ENCODE data around the gene TTC34.

DNA sequence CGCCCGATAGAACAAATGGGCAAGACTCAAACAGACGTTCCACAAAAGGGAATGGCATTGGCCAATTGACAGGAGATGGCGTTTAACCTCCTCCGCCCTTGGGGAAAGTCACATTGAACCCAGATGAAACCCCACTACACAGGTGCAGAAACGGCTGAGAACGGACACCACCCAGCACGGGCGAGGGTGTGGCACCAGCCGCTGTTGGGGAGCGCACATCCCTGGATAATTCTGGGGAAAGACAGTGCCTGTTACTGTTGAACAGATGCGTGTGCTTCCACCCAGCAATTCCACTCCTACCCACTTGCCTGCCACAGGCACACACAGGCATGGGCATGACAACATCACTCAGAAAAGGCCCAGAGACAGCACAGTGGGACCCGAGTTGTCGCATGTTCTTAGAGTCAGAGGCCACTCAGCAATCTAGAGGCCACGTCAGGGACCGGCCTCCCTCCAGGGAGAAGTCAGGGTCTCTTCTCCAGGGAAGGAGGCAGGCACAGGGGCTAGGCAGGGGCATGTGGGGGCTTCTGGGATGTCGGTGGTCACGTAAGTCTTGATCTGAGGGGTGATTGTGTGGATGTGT lies 199.7 kb downstream of the TTC34 start:
- no peak for TF ChIP-seq POLR2AphosphoS5 (IDR thresholded peaks at IDR 0.05)
- TF ChIP-seq, protein P1, sequence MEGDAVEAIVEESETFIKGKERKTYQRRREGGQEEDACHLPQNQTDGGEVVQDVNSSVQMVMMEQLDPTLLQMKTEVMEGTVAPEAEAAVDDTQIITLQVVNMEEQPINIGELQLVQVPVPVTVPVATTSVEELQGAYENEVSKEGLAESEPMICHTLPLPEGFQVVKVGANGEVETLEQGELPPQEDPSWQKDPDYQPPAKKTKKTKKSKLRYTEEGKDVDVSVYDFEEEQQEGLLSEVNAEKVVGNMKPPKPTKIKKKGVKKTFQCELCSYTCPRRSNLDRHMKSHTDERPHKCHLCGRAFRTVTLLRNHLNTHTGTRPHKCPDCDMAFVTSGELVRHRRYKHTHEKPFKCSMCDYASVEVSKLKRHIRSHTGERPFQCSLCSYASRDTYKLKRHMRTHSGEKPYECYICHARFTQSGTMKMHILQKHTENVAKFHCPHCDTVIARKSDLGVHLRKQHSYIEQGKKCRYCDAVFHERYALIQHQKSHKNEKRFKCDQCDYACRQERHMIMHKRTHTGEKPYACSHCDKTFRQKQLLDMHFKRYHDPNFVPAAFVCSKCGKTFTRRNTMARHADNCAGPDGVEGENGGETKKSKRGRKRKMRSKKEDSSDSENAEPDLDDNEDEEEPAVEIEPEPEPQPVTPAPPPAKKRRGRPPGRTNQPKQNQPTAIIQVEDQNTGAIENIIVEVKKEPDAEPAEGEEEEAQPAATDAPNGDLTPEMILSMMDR (IDR thresholded peaks at IDR 0.05): no peak
- no peak for TF ChIP-seq EP300 (IDR thresholded peaks at IDR 0.05)

Measured in gastroesophageal sphincter (tissue), 3 donors.